ENCODE results near the gene ANTXRL. TPM values are rescaled to one million over a fixed set of nuclear protein-coding genes. Genes with fewer than 3 reads are reported as not detected.

The ANTXRL gene
- total RNA-seq, 6 donors from 2014 or later: not detected

- H3K36me3 ChIP-seq: no peaks in the 10 kb centered on the region
- H3K4me1 ChIP-seq: peaks cover 13 to 29% (median 19%) of the 10 kb centered on the region in 4 donors
- ATAC-seq (ENCODE audit: low FRiP score in 2 of 2) (no peak), DNase-seq (no peak)
- no peak overlapping the region for H3K4me3 ChIP-seq
- 92 to 93% methylated on average over 6 of the region's 6 CpGs for WGBS, 2 donors
- no peak overlapping the region for H3K27ac ChIP-seq
- TF ChIP-seq CTCF (IDR thresholded peaks at IDR 0.05): no peak
- no peak for TF ChIP-seq POLR2AphosphoS5 (IDR thresholded peaks at IDR 0.05)
- no peak for TF ChIP-seq POLR2A (IDR thresholded peaks at IDR 0.05)
- no peak for TF ChIP-seq EP300 (IDR thresholded peaks at IDR 0.05)
- H3K9me3 ChIP-seq: no peaks in the 10 kb centered on the region
- H3K27me3 ChIP-seq: no peaks in the 10 kb centered on the region
These were observed 1.9 kb downstream of the ANTXRL start for GRCh38 chr10:46288601-46289206.

GRCh38 chr10:46289209-46289810 is 2.5 kb downstream of the ANTXRL start:
- H3K27me3 ChIP-seq: no peaks in the 10 kb centered on the region
- peaks cover 8 to 23% (median 13%) of the 10 kb centered on the region in 4 donors for H3K4me1 ChIP-seq

GRCh38 chr10:46290101-46290886 is 3.5 kb downstream of the ANTXRL start:
- no peak for ATAC-seq (ENCODE audit: low FRiP score in 2 of 2)

More at GRCh38 chr10:46289209-46289810, 2.5 kb downstream of the ANTXRL start:
- no peak overlapping the region for H3K4me3 ChIP-seq
- ATAC-seq (ENCODE audit: low FRiP score in 2 of 2): no peak
- H3K36me3 ChIP-seq: no peaks in the 10 kb centered on the region
- H3K9me3 ChIP-seq: no peaks in the 10 kb centered on the region
- WGBS, 2 donors: 65 to 75% methylated on average over 7 of the region's 7 CpGs
- H3K27ac ChIP-seq: no peak overlapping the region
- peak in 1 of 2 donors; percentile 18 for DNase-seq
- TF ChIP-seq POLR2AphosphoS5 (IDR thresholded peaks at IDR 0.05): no peak
- TF ChIP-seq EP300 (IDR thresholded peaks at IDR 0.05): no peak
- TF ChIP-seq CTCF (IDR thresholded peaks at IDR 0.05): no peak
- TF ChIP-seq POLR2A (IDR thresholded peaks at IDR 0.05): no peak

GRCh38 chr10:46291817-46292572 is 5.2 kb downstream of the ANTXRL start:
- no peaks in the 10 kb centered on the region for H3K36me3 ChIP-seq
- H3K27me3 ChIP-seq: no peaks in the 10 kb centered on the region
- TF ChIP-seq CTCF (IDR thresholded peaks at IDR 0.05): no peak
- TF ChIP-seq EP300 (IDR thresholded peaks at IDR 0.05): no peak
- WGBS, 2 donors: 54 to 61% methylated on average over 8 to 10 of the region's 10 CpGs
- ATAC-seq (ENCODE audit: low FRiP score in 2 of 2) (no peak), DNase-seq (peak in 1 of 2 donors; percentile 12)
- H3K27ac ChIP-seq: no peak overlapping the region
- H3K4me3 ChIP-seq: no peak overlapping the region
- H3K4me1 ChIP-seq: peaks cover 3 to 14% (median 5%) of the 10 kb centered on the region in 4 donors
- no peaks in the 10 kb centered on the region for H3K9me3 ChIP-seq

More at GRCh38 chr10:46290101-46290886, 3.5 kb downstream of the ANTXRL start:
- Histone ChIP-seq H3K27ac (no peak overlapping the region), H3K4me3 (no peak overlapping the region), H3K36me3 (no peaks in the 10 kb centered on the region), H3K27me3 (no peaks in the 10 kb centered on the region), H3K9me3 (no peaks in the 10 kb centered on the region), H3K4me1 (peaks cover 3 to 16% (median 6%) of the 10 kb centered on the region in 4 donors)
- no peak for DNase-seq
- WGBS, 2 donors: 94 to 95% methylated on average over 15 of the region's 15 CpGs
- no peak for TF ChIP-seq EP300 (IDR thresholded peaks at IDR 0.05)
- no peak for TF ChIP-seq POLR2A (IDR thresholded peaks at IDR 0.05)
- TF ChIP-seq CTCF (IDR thresholded peaks at IDR 0.05): no peak
- TF ChIP-seq POLR2AphosphoS5 (IDR thresholded peaks at IDR 0.05): no peak
